HG03135 (cell line): Measurements from ENCODE around the gene MFN2.
A peak's percentile ranks its signal among the peaks of the same experiment; 100 is the strongest.

Experiments used
- ATAC-seq: cut with Tn5 transposase; IDR thresholded peaks from one replicate; pipeline ENCODE4 v1.9.1; 2021; ENCODE audit warnings: mild to moderate bottlenecking, moderate library complexity; ENCODE audit not compliant: unreplicated experiment

MFN2 gene

DNA sequence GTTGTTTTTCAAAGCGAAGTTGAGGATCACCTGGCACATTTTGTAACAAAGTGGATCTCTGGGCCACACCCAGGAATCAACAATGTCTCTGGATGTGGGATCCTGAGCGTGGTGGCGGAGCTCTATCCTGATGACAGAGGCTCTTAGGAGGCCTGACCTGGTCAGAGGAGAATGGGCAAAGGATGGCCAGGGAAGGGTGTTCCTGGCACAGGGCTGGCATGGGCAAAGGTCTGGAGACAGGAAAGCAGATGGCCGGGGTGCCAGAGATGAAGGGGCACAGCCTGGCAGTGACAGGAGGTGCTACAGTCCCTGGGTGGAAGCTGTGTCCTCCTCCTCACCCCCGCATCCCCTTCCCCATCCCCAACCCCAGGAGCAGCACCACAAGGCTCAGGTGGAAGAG lies 20.0 kb upstream of the MFN2 start:
- ATAC-seq: no peak

DNA sequence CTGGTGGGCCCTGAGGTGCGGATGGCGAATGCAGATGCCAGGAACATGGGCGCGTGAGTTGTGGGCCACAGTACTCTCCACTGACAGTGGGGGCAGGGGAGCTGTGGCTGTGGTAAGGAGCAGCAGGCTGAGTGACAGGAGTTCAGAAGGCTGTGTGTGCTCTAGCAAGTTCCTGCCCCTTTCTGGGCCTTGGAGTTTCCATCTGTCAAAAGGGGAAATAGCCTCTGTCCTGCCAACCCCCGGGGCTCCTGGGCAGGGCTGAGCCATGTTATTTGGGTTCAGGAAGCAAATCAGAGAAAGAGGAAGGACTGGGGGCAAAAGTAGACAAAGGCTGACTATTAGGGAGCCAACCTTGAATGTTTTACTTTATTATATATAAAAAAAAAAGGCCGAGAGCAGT lies 19.5 kb upstream of the MFN2 start:
- no peak for ATAC-seq

DNA sequence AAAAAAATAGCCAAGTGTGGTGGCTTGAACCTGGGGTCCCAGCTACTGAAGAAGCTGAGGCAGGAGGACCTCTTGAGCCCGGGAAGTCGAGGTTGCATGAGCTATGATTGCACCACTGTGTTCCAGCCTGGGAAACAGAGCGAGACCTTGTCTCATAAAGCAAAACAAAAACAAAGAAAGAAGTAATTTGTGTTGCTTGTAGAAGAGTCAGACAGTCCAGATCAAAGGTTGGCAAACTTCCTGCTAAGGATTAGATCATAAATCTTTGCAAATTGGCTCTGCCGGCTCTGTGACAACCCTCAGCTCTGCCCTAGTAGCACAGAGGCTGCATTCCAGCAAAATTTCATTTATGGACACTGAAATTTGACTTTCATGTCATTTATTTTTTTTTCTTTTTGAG lies 19.0 kb upstream of the MFN2 start:
- ATAC-seq: no peak

DNA sequence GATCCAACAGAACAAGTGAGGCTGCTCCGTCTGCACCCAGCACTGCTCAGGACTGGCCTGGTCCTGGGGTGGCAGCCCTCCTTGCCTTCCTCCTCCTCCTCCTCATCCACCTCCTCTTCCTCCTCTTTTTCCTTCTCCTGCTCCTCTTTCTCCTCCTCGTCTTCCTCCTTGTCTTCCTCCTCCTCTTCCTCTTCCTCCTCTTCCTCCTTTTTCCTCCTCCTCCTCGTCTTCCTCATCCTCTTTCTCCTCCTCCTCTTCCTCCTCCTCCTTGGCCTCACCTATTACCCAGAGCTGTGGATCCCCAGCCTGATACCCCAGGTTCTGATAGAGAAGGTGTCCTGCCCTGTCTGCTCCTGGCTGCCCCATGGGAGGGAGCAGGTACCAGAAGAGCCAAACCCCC lies 16.6 kb upstream of the MFN2 start:
- ATAC-seq: no peak

DNA sequence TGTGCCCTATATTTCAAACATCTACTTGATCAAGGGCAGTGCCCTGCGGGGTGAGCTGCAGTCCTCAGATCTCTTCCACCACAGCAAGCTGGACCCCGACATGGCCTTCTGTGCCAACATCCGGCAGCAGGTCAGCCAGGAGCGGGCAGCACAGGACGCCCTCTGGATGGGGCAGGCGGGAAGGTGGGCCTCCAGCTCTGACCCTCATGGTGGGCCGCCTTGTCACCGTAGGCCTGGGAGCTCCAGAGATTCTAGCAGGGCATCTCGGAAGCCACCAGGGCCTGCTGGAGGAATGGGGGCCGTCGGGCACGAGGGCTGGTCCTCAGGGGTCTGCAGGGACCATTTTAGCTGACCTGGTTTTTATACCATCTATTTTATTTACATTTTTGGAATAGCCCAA lies 15.6 kb upstream of the MFN2 start:
- no peak for ATAC-seq

DNA sequence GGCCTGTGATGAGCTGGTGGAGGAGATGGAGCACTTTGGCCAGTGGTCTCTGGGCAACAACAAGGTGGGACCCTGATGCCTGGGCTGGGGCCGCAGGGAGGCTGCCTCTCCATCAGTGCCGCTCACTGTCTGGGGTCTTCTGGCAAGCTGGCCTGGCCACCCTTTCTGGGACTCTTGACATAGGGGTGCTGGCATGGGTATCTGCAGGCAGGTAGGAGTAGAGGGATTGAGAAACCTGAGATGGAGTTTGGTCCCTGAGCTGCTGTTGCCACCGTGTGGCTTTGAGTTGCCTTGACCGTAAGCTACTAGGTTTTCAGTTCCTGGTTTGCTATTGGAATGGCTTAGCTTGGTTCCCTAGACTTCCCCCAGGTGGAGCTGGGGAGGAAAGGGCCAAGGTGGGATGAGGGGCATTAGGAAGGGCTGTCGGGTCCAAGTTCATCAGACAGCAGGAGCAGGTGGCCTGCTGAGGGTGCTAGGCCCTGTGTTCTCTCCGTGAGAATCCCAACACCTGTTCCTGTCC lies 13.2 kb upstream of the MFN2 start:
- no peak for ATAC-seq

DNA sequence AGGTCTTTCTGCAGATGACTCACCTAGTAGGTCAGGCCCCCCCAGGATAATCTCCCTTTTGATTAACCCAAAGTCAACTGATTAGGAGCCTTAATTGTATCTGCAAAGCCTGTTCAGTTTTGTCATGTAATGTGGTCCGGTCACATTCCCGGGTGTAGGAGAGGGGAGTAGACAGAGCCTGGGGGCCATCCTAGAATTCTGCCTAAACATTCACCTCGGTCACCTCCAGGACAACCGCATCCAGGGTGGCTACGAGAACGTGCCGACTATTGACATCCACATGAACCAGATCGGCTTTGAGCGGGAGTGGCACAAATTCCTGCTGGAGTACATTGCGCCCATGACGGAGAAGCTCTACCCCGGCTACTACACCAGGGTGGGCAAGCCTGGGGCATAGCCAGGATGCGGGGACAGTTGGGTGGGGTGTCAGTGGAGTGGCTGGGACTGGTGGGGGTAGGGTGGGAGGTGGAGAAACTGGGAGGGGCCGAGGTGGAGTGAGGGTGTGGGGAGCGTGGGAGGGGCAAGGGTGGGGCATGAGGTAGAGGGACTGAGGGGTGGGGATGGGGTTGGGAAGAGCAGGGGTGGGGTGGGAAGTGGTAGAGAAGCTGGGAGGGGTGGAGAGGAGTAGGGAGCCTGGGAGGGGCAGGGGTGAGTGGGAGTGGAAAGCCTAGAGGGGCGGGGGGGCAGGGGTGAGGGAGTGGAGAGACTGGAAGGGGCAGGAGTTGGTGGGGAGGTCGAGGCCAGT lies 9.6 kb upstream of the MFN2 start:
- ATAC-seq: no peak

DNA sequence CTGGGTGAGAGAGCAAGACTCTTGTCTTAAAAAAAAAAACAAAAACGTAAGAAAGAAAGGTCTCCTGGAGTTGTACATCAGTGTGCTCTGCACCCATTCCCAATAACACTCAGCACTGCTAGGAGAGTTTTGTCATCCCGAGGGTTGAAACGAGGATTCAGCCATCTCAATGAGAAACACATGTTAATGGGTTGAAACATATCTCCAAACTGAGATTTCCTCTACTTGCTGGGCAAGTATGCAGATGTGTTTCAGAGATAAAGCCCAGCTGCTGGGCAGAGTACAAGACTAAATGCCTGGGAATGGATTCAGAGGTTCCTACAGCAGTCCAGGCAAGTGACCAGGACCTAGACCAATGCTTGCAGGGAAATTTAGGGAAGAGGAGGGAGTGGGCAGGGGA lies 2.6 kb upstream of the MFN2 start:
- ATAC-seq: no peak

DNA sequence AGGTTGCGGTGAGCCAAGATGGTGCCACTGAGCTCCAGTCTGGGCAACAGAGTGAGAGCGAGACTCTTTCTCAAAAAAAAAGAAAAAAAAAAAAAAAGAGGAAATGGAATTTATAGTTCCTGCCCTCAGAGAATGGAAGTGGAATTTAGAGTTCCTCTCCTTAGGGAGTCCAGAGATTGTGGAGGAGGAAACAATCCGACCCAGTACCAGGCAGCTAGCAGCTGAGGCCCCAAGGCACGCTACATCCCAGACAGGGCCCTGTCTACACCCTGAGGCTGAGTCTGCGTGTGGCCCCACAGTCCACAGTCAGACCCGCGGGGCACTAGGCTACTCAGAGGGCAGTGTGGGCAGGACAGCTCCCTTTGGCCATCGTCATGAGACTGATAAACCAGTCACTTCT lies 1.9 kb upstream of the MFN2 start:
- no peak for ATAC-seq

DNA sequence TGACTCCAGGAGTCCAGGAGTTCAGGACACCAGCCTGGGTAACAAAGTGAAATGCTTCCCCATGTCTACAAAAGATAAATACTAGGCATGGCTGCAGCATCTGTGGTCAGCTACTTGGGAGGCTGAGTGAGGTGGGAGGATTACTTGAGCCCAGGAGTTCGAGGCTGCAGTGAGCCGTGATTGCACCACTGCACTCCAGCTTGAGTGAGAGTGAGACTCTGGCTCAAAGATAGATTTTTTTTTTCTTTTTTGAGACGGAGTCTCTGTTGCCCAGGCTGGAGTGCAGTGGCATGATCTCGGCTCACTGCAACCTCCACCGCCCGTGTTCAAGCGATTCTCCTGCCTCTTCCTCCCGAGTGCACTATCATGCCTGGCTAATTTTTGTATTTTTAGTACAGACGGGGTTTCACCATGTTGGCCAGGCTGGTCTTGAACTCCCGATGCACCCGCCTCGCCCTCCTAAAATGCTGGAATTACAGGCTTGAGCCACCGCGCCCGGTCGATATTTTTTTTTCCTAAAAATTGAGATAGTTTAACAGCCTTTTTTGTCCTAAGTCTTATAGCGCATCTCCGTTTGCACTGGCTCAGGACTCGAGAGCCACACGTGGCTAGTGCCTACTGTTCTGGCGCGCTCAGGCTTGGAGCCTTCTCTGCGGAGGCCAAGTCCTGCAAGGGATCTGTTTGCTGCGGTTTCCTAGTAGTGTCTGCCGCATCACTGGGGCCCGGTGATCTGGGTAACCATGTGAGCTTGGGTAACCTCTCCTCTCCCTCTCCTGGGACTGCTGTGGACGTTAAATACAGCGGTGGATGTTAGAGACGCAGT lies 1.0 kb upstream of the MFN2 start:
- no peak for ATAC-seq

DNA sequence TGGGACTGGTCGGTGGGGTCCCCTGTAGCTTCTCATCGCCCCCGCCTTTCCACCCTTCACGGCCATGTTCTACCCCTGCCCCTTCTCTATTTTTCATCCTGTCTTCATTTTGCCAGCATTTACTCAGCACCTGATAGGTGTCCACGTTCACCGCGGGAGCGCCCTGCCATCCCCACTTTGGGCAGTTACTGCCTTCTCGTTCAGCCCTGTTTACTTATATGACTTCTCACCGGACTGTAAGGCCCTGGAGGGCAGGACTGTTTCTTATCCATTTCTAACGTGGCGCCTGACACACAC lies 380 bp downstream of the MFN2 start:
- peak; percentile 5 for ATAC-seq

DNA sequence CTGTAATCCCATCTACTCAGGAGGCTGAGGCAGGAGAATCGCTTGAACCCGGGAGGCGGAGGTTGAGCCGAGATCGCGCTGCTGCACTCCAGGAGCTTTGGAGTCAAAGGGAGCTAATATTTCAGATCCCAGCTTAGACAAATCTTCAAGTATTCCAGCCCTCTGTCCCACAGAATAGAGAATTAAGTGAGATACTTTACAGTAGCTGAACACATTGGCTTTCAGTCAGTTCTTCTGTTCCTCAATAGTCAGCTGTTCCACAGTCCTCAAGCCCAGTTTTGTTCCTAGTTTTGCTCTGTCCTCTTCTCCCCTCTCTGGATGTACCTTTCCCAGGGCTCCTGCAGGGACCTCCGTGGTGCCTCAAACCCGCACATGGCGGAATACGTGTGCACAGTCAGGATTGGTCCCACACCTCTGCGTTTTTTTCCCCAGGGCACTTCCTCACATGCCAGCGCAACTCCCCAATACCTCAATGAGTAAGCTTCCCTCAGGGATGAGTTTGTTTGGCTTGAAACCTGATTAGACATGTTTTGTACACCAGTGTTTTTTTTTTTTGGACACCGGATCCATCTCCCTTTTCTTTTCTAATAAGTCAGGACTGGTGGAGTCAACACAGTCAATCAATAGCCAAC lies 1.2 kb downstream of the MFN2 start:
- no peak for ATAC-seq

DNA sequence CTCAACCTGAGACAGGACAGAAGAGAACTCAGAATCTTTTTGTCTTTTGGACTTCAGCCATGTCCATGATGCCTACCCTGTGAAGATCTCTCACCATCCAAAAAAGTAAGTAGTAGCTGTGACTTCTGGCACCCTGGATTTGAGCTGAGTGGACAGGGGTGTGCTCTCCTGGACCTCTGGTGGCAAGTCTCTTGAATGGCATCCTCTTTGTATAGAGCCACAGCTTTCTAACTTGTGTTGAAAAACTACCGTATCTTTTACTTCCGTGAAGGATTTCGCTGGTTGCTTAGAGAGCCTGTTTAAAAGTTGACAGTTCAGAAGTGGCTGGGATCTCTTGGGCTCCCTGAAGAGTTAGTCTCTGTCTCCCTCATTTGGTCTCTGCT lies 1.8 kb downstream of the MFN2 start:
- ATAC-seq: no peak

DNA sequence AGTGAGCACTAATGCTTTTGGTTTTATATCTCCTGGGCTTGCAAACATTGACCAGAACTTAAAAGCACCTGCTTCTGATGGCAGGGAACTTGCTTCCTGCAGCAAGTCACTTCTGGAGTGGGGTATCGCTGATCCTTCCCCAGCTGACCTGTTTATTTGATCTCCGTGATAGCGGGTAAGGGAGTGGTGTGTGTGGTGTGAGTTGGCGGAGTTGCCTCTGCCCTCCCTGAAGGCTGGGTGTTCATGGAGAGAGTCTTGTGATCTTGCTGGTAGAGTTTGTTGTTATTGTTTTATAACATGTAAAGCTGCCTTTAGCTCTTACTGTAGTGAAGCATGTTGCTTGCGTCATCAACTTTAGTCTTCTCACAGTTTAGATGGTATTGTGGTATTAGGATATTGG lies 3.9 kb downstream of the MFN2 start:
- ATAC-seq: no peak

DNA sequence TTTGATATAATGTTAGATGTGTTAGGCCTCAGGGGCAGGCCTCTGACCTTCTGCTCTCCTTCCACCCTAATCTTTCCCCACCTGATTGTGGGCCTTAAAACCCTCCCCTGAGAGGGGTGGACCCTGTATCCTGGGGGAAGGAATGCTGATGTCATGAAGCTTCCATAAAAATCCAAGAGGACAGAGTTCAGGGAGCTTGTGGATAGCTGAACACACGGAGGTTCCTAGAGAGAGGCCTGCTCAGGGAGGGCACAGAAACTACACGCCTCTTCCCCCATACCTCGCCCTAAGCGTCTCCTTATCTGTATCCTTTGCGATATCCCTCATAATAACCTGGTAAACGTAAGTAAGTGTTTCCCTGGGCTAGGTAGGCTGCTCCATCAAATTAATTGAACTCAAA lies 4.3 kb downstream of the MFN2 start:
- ATAC-seq: no peak

DNA sequence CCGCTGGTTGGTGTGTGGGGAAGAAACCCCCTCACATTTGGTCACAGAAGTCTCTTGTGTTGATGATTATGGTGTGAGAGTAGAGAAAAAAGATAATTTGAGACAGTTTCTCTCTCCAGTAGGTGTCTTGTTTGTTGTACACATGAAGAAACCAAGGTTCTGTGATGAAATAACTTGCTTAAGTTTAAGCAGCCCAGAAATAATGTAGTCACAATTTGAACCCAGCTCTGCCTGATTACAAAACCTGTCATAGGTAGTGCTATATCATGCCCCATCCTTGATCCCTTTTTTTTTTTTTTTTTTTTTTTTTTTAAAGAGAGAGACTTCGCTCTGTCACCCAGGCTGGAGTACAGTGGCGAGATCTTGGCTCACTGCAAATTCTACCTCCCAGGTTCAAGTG lies 4.9 kb downstream of the MFN2 start:
- no peak for ATAC-seq

DNA sequence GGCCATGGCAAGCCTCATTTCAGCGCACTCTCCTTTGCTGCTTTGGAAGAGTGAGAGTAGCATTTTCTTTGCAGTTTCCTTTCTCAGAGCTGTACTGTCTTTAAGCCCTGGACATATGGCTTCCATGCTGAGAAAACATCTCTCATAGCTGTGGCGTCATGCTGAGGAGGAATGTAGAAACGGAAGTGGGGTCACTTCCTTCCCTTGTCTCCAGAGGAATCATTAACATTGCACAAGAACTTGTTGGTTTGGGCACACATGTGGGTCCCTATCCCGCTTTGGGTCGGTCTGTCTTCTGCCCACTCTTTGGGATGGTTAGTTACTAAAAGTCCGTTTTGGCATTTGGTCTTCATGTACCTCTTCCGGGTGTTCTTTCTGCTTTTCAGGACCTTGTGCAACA lies 5.6 kb downstream of the MFN2 start:
- no peak for ATAC-seq

DNA sequence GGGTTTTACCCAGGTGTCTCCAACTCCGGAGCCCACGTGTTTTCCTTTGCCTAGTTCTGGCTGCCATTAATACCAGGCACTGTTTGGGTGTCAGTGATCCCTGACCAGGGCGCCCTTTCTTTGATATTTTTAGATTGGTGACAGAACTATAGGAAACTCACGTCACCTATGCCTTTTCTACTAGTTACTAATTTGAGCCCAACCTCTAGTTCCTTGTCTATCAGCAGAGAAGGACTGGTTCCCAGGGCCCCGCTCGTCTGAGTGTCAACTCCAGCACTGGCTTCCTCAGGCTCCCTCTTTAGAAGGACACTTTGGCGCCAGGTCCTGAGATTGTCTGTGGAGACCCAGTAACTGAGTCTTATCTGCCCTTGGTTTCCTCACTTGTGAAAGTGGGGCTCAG lies 9.4 kb downstream of the MFN2 start:
- ATAC-seq: no peak

DNA sequence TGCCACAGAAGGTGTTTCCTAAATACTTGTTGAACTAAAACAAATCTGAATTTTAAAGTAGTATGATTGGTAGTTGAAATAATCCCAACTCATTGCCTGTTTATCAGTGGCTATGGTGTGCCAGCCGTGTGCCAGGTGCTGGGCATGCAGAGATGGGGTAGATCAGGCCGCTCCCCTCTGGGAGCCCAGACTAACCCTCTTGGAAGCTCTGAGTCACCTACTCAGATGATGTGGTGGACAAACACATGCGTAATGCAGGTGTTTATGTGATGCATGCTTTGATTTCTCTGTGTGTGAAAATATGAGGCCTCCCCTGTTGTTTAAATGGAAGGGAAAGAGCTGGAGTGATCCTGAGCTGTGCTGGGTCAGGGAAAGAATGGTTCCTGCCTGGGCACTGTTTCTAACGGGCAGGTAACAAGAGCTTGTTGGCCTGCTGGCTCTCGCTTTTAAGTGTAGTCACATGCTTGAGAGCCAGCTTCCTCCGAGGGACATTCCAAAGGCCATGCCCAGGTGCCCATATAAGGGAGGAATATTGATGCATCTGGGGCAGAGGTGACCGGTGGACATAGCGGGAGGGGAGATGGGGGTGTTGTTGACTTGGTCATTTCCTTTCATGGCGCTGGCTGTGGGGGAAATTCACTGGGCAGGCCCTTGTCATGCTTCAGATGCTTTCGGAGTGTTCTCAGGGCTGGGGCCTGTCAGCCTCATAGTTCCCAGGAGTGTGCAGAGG lies 10.2 kb downstream of the MFN2 start:
- ATAC-seq: no peak

DNA sequence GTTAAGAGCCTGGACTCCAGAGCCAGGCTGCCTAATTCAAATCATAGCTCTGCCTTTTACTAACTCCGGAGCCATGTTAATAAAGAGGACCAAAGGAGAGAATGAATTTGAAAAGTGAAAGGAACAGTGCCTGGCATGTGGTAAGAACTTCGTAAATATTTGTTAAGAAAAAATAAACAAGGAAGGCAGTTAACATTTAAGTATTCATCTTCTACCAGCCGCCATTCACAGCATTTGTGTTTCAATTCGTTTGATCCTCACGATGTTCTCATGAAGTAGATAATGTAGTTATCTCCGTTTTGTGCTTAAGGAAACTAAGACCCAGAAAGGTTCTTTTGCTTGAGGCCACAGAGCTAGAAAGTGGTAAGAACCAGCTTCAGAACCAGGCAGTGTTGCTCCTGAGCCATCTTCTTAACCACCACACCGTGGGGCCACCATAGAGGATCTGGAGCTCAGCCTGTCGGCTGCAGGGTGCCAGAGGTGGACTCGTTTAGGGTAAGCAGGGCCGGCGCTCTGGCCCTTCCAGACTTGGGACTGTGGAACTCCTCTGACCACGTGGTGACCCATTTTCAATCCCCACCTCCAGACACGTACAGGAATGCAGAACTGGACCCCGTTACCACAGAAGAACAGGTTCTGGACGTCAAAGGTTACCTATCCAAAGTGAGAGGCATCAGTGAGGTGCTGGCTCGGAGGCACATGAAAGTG lies 11.9 kb downstream of the MFN2 start:
- no peak for ATAC-seq
